ENCODE results near the gene MRPL23. TPM values are rescaled to one million over a fixed set of nuclear protein-coding genes. Genes with fewer than 3 reads are reported as not detected.

MRPL23 gene
- total RNA-seq, 1 experiment from 2014 or later = 232 TPM

DNA sequence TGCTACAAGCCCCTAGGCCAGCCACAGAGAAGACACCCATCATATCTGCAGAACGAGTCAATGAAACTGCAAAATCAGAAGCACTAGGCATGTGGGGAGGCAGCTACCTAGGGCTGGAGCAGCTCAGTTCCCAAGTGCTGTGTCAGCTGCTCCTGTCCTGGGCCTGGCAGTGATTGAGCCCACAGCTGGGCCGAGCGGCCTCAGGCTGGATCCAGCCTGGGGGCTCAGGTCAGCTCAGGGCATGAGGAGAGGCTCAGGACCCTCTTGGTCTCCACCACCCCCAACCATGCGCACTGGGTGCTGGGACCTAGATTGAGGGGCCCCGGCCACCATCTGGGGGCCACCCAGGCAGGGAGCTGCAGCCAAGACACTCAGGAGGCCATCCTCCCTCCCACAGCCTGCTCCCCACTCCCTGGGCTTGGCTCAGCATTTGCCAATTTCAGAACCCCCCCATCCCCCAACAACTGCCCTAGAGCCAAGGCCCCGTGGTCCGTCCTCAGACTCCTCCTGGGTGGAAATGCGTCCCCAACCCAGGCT lies 30.1 kb upstream of the MRPL23 start:
- CTCF ChIA-PET = interaction anchor here (0.6 kb wide), 1 partner anchor 223 kb away, joined by 4 read pairs; no protein-coding TSS in a partner anchor
- Histone ChIP-seq H3K9me3 (ENCODE audit: low read length) (no peaks in the 10 kb centered on the region), H3K27me3 (ENCODE audit: low read length) (no peaks in the 10 kb centered on the region), H3K4me3 (ENCODE audit: low read length) (no peak overlapping the region), H3K36me3 (ENCODE audit: low read depth, low read length) (no peaks in the 10 kb centered on the region), H3K9ac (ENCODE audit: low read length) (no peak overlapping the region), H3K4me1 (ENCODE audit: insufficient read depth, low read length) (no peaks in the 10 kb centered on the region), H4K20me1 (ENCODE audit: low read length) (no peaks in the 10 kb centered on the region), H3K9me2 (replicated peaks; ENCODE audit: low read length) (no peaks in the 10 kb centered on the region), H2AFZ (ENCODE audit: low read length) (no peak overlapping the region), H3K27ac (ENCODE audit: low read length) (no peak overlapping the region), H3K4me2 (ENCODE audit: low read length) (no peak overlapping the region), H3F3A (ENCODE audit: low read length, unreplicated experiment) (no peaks in the 10 kb centered on the region), H3K79me2 (ENCODE audit: low read length) (no peaks in the 10 kb centered on the region)
- POLR2A ChIA-PET (ENCODE audit: unreplicated experiment) = no interaction called here
- intact Hi-C loops (cut with micrococcal nuclease) = no loop called here
- ATAC-seq (no peak), DNase-seq (no peak)
- no TSS peak for BruUV-seq (replicated peaks)
- TF ChIP-seq, protein P1, sequence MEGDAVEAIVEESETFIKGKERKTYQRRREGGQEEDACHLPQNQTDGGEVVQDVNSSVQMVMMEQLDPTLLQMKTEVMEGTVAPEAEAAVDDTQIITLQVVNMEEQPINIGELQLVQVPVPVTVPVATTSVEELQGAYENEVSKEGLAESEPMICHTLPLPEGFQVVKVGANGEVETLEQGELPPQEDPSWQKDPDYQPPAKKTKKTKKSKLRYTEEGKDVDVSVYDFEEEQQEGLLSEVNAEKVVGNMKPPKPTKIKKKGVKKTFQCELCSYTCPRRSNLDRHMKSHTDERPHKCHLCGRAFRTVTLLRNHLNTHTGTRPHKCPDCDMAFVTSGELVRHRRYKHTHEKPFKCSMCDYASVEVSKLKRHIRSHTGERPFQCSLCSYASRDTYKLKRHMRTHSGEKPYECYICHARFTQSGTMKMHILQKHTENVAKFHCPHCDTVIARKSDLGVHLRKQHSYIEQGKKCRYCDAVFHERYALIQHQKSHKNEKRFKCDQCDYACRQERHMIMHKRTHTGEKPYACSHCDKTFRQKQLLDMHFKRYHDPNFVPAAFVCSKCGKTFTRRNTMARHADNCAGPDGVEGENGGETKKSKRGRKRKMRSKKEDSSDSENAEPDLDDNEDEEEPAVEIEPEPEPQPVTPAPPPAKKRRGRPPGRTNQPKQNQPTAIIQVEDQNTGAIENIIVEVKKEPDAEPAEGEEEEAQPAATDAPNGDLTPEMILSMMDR (conservative IDR thresholded peaks at IDR 0.05; ENCODE audit: low read depth, low read length) = no peak
- TF ChIP-seq EZH2 (IDR thresholded peaks at IDR 0.05; ENCODE audit: low read length, unreplicated experiment) = no peak
- TF ChIP-seq EZH2phosphoT487 (IDR thresholded peaks at IDR 0.05; ENCODE audit: borderline replicate concordance, low read length) = no peak

DNA sequence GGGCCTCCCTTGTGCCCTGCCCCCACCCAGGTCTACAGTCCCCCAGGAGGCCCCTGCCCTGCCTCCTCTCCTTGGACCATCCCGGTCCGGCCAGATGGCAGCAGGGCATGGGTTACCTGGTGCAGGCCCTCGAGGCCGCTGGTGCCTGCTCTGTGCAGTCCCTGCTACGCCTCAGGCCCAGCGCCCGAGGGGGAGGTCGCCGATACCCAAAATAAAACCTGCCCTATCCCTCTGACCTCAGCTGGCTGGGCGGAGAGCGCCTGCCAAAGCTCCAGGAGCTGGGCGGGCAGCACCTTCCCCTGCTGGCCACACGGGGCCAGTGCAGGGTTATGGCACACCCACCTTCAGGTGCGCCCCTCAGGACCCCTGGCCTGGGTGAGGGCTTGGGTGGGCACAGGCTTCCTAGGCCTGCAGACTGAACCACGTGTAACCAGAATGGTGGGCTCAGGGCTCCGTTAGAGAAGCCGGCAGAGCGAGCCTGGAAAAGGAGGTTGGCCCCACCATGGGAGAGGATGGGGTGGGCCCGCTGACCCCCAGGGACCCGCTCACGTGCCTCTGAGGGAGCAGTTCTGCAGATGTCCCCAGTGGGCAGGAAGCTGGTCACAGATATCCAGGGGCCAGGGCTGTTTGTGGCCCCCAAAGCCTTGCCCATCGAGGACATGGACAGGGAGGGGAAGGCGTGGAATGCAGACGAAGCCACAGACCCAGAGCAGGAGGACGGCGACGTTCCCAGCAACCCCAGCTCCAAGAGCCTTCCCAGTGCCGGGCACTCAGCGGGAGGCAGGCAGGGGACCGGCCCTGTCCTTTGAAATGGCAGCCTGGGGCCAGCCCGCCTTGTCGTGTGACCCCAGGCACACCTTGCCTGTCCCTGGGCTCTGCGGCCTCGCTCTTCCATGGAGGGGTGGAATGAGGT lies 29.4 kb upstream of the MRPL23 start:
- no peak overlapping the region for H3K4me2 ChIP-seq (ENCODE audit: low read length)

More for the DNA sequence above, 29.4 kb upstream of the MRPL23 start:
- no peak overlapping the region for H3K9ac ChIP-seq (ENCODE audit: low read length)
- no peak overlapping the region for H3K4me3 ChIP-seq (ENCODE audit: low read length)
- H3F3A ChIP-seq (ENCODE audit: low read length, unreplicated experiment) = no peaks in the 10 kb centered on the region
- H3K36me3 ChIP-seq (ENCODE audit: low read depth, low read length) = no peaks in the 10 kb centered on the region
- DNase-seq = no peak
- H3K79me2 ChIP-seq (ENCODE audit: low read length) = no peaks in the 10 kb centered on the region
- H3K9me2 ChIP-seq (replicated peaks; ENCODE audit: low read length) = no peaks in the 10 kb centered on the region
- intact Hi-C loops (cut with micrococcal nuclease) = no loop called here
- POLR2A ChIA-PET (ENCODE audit: unreplicated experiment) = no interaction called here
- H3K27me3 ChIP-seq (ENCODE audit: low read length) = no peaks in the 10 kb centered on the region
- H3K27ac ChIP-seq (ENCODE audit: low read length) = no peak overlapping the region
- no peaks in the 10 kb centered on the region for H4K20me1 ChIP-seq (ENCODE audit: low read length)
- no peaks in the 10 kb centered on the region for H3K9me3 ChIP-seq (ENCODE audit: low read length)
- no peak overlapping the region for H2AFZ ChIP-seq (ENCODE audit: low read length)
- 0 out of 2 replicates have a peak, but pooled peaks have one; percentile 29 for ATAC-seq
- no peak for TF ChIP-seq EZH2 (IDR thresholded peaks at IDR 0.05; ENCODE audit: low read length, unreplicated experiment)
- no peak for TF ChIP-seq EZH2phosphoT487 (IDR thresholded peaks at IDR 0.05; ENCODE audit: borderline replicate concordance, low read length)
- TF ChIP-seq, protein P1 (conservative IDR thresholded peaks at IDR 0.05; ENCODE audit: low read depth, low read length) = peak; percentile 55
- H3K4me1 ChIP-seq (ENCODE audit: insufficient read depth, low read length) = no peaks in the 10 kb centered on the region
- CTCF ChIA-PET = interaction anchor here (0.6 kb wide), 1 partner anchor 224 kb away, joined by 4 read pairs; no protein-coding TSS in a partner anchor
- BruUV-seq (replicated peaks) = no TSS peak
